Esophagus squamous epithelium (tissue), 5 donors: ENCODE results near the gene OR11L1. TPM values are rescaled to one million over a fixed set of nuclear protein-coding genes. Genes with fewer than 3 reads are reported as not detected.

Source experiments
- DNase-seq: peaks from one replicate; lab custom pipeline; 2025; lab: John Stamatoyannopoulos, UW
- H3K27ac ChIP-seq, 4 donors: fragments of 200-600 bp; sonication (generic); one replicate each; pipeline ENCODE4 v1.5.1; 2016 to 2019; ENCODE audit warnings: mild to moderate bottlenecking in 1 of 4
- H3K27me3 ChIP-seq, 4 donors: fragments of 200-600 bp; sonication (generic); 1 replicate in 3 of 4; 2 replicates in 1 of 4; pipeline versions ENCODE4 v1.5.1 to v1.6.0; 2017 to 2021; ENCODE audit warnings: antibody characterized with exemption in 1 of 4
- H3K36me3 ChIP-seq, 3 donors: fragments of 200-600 bp; sonication (generic); one replicate each; pipeline ENCODE4 v1.5.1; 2016 to 2019
- H3K4me1 ChIP-seq, 3 donors: fragments of 200-600 bp; sonication (generic); one replicate each; pipeline ENCODE4 v1.5.1; 2017 to 2019
- H3K4me3 ChIP-seq, 4 donors: fragments of 200-600 bp; sonication (generic); 1 replicate in 3 of 4; 2 replicates in 1 of 4; pipeline ENCODE4 v1.5.1; 2016 to 2019; ENCODE audit warnings: mild to moderate bottlenecking in 2 of 4, moderate library complexity in 1 of 4
- H3K9me3 ChIP-seq, 3 donors: fragments of 200-600 bp; sonication (generic); one replicate each; pipeline ENCODE4 v1.5.1; 2016 to 2019
- POLR2A ChIP-seq, 4 donors: fragments of 450-650 bp; IDR thresholded peaks; one replicate each; pipeline ENCODE4 v1.6.1; 2017; ENCODE audit warnings: antibody characterized with exemption in 4 of 4, mild to moderate bottlenecking in 4 of 4, moderate library complexity in 3 of 4
- WGBS, 2 donors: methylation state at CpG; one replicate each; pipeline ENCODE4 v1.1.5; 2018; 5-methylcytosine and 5-hydroxymethylcytosine counted together
- intact Hi-C: fragments of 100-400 bp; cut with DNase I; formaldehyde crosslinking; loops from one replicate; pipeline ENCODE4 v1.15.0; 2022
- total RNA-seq, 4 donors: library from RNA; depleted of rRNA; stranded (reverse); fragments of >200 nt; gene quantifications; one replicate each; pipeline ENCODE4 v1.1.0, GENCODE V29; 2016
- TF ChIP-seq, protein P1 (sequence below), 6 experiments: fragments of 450-650 bp in 4 of 6; fragments of 200-600 bp in 2 of 6; sonication (generic) in 2 of 6; IDR thresholded peaks; one replicate each; pipeline ENCODE4 v1.5.1; 2016 to 2019; ENCODE audit warnings: antibody characterized with exemption in 6 of 6, mild to moderate bottlenecking in 4 of 6, moderate library complexity in 4 of 6
- donor health status: DM: yes; HTN: yes; CAD: no.

OR11L1 gene, protein sequence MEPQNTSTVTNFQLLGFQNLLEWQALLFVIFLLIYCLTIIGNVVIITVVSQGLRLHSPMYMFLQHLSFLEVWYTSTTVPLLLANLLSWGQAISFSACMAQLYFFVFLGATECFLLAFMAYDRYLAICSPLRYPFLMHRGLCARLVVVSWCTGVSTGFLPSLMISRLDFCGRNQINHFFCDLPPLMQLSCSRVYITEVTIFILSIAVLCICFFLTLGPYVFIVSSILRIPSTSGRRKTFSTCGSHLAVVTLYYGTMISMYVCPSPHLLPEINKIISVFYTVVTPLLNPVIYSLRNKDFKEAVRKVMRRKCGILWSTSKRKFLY
- not detected for total RNA-seq

DNA sequence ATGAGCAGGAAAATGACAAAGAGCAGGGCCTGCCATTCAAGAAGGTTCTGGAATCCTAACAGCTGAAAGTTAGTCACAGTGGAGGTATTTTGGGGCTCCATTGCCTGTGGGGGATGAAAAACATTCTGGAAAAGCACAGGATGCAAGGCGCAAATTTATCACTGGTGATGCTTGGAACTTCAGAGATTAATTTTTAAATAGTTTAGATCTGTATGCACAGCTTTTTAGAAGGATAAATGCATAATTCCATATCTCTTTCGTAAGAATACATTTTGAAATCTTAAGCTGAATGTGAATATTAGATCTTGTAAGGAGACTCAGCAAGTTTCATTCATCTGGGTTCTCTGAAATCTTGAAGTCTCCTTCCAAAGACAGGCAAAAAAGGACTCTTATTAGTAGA lies at the start of gene OR11L1:
OR11L1 (minus strand) TSS at position 101 of the 400 bp plus-strand sequence; CDS start at position 101, 0 bp downstream.
- 83 to 88% methylated on average over 2 of the region's 2 CpGs for WGBS, 2 donors
- no peak within 1 kb of the TSS for H3K27ac ChIP-seq
- H3K9me3 ChIP-seq: peaks cover 0 to 3% (median 0%) of the 10 kb centered on the region in 3 donors
- intact Hi-C loops: no loop called here
- H3K4me3 ChIP-seq: no peak within 1 kb of the TSS
- H3K4me1 ChIP-seq: no peaks in the 10 kb centered on the region
- H3K36me3 ChIP-seq: no peaks in the 10 kb centered on the region
- TF ChIP-seq POLR2A (IDR thresholded peaks at IDR 0.05): no peak
- TF ChIP-seq, protein P1, sequence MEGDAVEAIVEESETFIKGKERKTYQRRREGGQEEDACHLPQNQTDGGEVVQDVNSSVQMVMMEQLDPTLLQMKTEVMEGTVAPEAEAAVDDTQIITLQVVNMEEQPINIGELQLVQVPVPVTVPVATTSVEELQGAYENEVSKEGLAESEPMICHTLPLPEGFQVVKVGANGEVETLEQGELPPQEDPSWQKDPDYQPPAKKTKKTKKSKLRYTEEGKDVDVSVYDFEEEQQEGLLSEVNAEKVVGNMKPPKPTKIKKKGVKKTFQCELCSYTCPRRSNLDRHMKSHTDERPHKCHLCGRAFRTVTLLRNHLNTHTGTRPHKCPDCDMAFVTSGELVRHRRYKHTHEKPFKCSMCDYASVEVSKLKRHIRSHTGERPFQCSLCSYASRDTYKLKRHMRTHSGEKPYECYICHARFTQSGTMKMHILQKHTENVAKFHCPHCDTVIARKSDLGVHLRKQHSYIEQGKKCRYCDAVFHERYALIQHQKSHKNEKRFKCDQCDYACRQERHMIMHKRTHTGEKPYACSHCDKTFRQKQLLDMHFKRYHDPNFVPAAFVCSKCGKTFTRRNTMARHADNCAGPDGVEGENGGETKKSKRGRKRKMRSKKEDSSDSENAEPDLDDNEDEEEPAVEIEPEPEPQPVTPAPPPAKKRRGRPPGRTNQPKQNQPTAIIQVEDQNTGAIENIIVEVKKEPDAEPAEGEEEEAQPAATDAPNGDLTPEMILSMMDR (IDR thresholded peaks at IDR 0.05): no peak
- H3K27me3 ChIP-seq: no peaks in the 10 kb centered on the region
- DNase-seq: no peak

DNA sequence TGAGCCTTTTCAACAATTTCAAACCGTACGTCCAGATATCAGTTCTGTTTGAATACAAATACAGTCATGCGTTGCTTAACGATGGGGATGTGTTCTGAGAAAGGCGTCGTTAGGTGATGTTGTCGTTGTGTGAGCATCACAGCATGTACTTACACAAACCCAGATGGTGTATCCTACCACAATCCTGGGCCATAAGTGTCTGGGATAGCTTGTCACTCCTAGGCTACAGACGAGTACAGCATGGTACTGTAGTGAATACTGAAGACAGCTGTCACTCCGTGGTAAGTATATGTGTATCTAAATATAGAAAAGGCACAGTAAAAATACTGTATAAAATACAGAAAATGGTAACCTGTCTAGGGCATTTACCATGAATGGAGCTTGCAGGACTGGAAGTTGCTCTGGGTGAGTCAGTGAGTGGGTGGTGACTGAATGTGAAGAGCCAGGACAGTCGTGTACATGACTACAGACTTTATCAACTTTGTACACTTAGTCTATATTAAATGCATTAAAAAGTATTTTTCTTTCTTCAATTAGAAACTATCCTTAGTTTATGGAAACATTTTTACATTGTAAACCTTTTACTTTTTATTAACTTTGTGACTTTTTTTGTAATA lies 43.2 kb upstream of the OR11L1 start:
- H3K27me3 ChIP-seq: no peaks in the 10 kb centered on the region
- no peaks in the 10 kb centered on the region for H3K4me1 ChIP-seq
- no peak overlapping the region for H3K27ac ChIP-seq
- no peaks in the 10 kb centered on the region for H3K9me3 ChIP-seq
- intact Hi-C loops: no loop called here
- TF ChIP-seq POLR2A (IDR thresholded peaks at IDR 0.05): no peak
- TF ChIP-seq, protein P1 (IDR thresholded peaks at IDR 0.05): no peak
- H3K4me3 ChIP-seq: no peak overlapping the region
- WGBS, 2 donors: 79 to 83% methylated on average over 10 of the region's 10 CpGs
- H3K36me3 ChIP-seq: no peaks in the 10 kb centered on the region
- DNase-seq: no peak

DNA sequence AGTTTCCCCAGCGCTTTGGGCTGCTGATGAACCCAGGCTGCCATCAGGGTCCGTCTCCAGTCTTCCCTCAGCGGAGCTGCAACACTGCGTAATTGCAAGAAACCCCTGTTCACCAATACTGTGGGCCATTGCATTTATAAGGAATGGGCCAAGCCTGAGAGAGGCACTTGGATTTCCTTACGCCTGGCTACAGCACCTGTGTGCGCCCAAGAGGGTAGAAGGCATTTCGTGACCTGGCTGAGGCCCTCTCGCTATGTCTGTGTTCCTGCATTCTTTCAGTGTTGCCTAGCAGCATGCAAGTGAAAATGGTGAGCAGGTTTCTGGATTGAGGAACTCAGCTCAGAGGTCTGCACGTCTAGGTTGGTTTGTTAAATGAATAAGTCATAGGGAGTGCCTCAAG lies 41.6 kb upstream of the OR11L1 start:
- no peaks in the 10 kb centered on the region for H3K27me3 ChIP-seq
- H3K27ac ChIP-seq: no peak overlapping the region
- no peaks in the 10 kb centered on the region for H3K36me3 ChIP-seq
- TF ChIP-seq, protein P1 (IDR thresholded peaks at IDR 0.05): no peak
- TF ChIP-seq POLR2A (IDR thresholded peaks at IDR 0.05): no peak
- 86 to 96% methylated on average over 9 of the region's 9 CpGs for WGBS, 2 donors
- H3K9me3 ChIP-seq: no peaks in the 10 kb centered on the region
- intact Hi-C loops: no loop called here
- H3K4me1 ChIP-seq: no peaks in the 10 kb centered on the region
- no peak for DNase-seq
- H3K4me3 ChIP-seq: no peak overlapping the region

DNA sequence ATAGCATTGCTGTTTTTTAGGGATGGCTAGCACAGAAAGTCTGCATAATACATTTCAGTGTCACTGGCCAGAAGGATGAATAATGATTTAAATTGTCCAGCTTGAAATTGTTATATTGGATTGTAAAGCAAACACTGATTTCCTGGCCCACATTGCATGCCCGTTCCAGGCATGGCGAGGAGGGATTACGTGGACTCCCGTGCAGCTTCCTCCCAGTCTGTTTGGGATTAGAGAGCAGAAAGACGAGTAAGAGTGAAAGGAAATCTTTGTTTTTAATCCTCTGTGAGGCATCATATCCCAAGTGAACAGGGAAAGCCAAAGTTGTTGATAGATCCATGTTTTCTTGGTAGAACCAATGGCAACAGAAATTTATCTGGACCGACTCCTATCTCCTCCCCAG lies 23.7 kb upstream of the OR11L1 start:
- Histone ChIP-seq H3K36me3 (no peaks in the 10 kb centered on the region), H3K9me3 (peaks cover 0 to 18% (median 9%) of the 10 kb centered on the region in 3 donors), H3K27ac (no peak overlapping the region), H3K27me3 (no peaks in the 10 kb centered on the region), H3K4me3 (no peak overlapping the region), H3K4me1 (no peaks in the 10 kb centered on the region)
- intact Hi-C loops: no loop called here
- DNase-seq: no peak
- WGBS, 2 donors: 66 to 81% methylated on average over 6 of the region's 6 CpGs
- TF ChIP-seq, protein P1 (IDR thresholded peaks at IDR 0.05): no peak
- TF ChIP-seq POLR2A (IDR thresholded peaks at IDR 0.05): no peak

DNA sequence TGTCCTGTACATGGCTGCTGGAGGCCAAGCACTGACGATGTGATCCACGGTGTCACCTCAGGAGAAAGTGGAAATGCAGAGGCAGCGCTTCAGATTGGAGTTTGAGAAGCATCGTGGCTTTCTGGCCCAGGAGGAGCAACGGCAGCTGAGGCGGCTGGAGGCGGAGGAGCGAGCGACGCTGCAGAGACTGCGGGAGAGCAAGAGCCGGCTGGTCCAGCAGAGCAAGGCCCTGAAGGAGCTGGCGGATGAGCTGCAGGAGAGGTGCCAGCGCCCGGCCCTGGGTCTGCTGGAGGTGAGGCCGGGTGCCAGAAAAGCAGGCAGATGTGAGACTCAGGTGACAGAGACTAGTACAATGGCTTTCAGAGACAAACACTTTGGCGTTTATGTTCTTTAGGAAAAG lies 22.9 kb upstream of the OR11L1 start:
- 83 to 84% methylated on average over 9 to 16 of the region's 17 CpGs for WGBS, 2 donors
- Histone ChIP-seq H3K9me3 (peaks cover 0 to 12% (median 2%) of the 10 kb centered on the region in 3 donors), H3K4me3 (no peak overlapping the region), H3K27me3 (no peaks in the 10 kb centered on the region), H3K36me3 (no peaks in the 10 kb centered on the region), H3K27ac (no peak overlapping the region), H3K4me1 (no peaks in the 10 kb centered on the region)
- intact Hi-C loops: no loop called here
- DNase-seq: no peak
- no peak for TF ChIP-seq POLR2A (IDR thresholded peaks at IDR 0.05)
- TF ChIP-seq, protein P1 (IDR thresholded peaks at IDR 0.05): no peak
